Vagina (tissue), 2 donors: ENCODE results near the gene IFNW1.

ENCODE experiments used
- CTCF ChIP-seq, 3 experiments: fragments of 450-650 bp in 2 of 3; fragments of 200-600 bp in 1 of 3; sonication (generic) in 1 of 3; IDR thresholded peaks; one replicate each; pipeline ENCODE4 v1.5.1; 2017 to 2019; ENCODE audit warnings: antibody characterized with exemption in 3 of 3, mild to moderate bottlenecking in 2 of 3, moderate library complexity in 2 of 3
- POLR2A ChIP-seq, 2 donors: fragments of 450-650 bp; IDR thresholded peaks; one replicate each; pipeline ENCODE4 v1.6.1; 2017; ENCODE audit warnings: antibody characterized with exemption in 2 of 2, mild to moderate bottlenecking in 2 of 2, moderate library complexity in 2 of 2
- POLR2AphosphoS5 ChIP-seq, 2 donors: sonication (generic); formaldehyde crosslinking; IDR thresholded peaks; one replicate each; pipeline ENCODE4 v1.9.0; 2017; ENCODE audit warnings: antibody characterized with exemption in 2 of 2, mild to moderate bottlenecking in 2 of 2, low read depth in 1 of 2; ENCODE audit not compliant: insufficient read depth in 1 of 2

GRCh38 chr9:21102305-21102704 lies 39.3 kb downstream of the IFNW1 start:
- TF ChIP-seq CTCF (IDR thresholded peaks at IDR 0.05) = no peak
- no peak for TF ChIP-seq POLR2A (IDR thresholded peaks at IDR 0.05)
- no peak for TF ChIP-seq POLR2AphosphoS5 (IDR thresholded peaks at IDR 0.05; ENCODE audit: insufficient read depth in 1 of 2, low read depth in 1 of 2)
